ENCODE data around the gene PLEKHD1. TPM values are rescaled to one million over a fixed set of nuclear protein-coding genes. Genes with fewer than 3 reads are reported as not detected.

The PLEKHD1 gene
- total RNA-seq, 2 donors from 2014 or later: 0.05 to 0.10 TPM

DNA sequence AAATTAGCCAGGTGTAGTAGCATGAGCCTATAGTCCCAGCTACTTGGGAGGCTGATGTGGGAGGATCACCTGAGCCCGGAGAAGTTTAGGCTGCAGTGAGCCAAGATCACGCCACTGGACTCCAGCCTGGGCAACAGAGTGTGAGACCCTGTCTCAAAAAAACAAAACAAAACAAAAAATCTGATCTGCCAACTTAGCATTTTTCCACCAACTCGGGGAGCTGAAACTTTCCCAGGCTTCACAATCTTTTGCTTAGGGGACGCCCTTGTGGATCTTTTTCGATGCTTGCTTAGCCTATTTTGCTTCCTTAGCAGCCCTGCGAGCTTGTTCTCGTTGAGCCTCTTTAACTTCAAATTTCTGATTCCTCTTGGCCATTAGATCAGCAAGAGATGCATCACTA, 76.3 kb downstream of the PLEKHD1 start:
- intact Hi-C loops (cut with DNase I): no loop called here
- no peak overlapping the region for H3K27ac ChIP-seq
- no peaks in the 10 kb centered on the region for H3K9me3 ChIP-seq
- no peak overlapping the region for H3K4me3 ChIP-seq
- no peaks in the 10 kb centered on the region for H3K36me3 ChIP-seq
- H3K4me1 ChIP-seq: no peaks in the 10 kb centered on the region
- H3K27me3 ChIP-seq: peaks cover 3% of the 10 kb centered on the region
- H3K9ac ChIP-seq (ENCODE audit: low read depth in 2 of 2, low read length in 2 of 2): no peak overlapping the region
- no peak for TF ChIP-seq CTCF (IDR thresholded peaks at IDR 0.05)
- DNase-seq: no peak

DNA sequence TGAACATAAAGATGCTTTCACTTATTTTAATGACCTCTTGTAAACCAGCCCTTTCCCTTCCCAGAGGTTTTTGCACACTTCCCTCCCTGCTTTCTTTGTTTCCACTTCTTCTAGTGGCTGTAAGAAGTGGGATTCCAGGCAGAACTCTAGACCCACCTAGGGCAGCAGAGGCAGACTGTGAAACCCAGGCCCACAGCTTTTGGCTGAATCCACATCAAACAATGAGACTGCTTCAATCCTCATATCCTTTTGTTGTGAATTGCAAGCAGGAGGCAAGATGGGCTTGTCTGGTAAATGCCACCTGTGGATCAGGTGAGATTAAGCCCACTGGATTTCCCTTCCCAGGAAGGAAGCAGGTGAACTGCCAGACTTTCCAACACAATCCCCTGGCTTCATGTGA, 77.4 kb downstream of the PLEKHD1 start:
- H3K4me3 ChIP-seq: no peak overlapping the region
- peaks cover 5% of the 10 kb centered on the region for H3K27me3 ChIP-seq
- H3K9me3 ChIP-seq: no peaks in the 10 kb centered on the region
- no peak for DNase-seq
- TF ChIP-seq CTCF (IDR thresholded peaks at IDR 0.05): no peak
- intact Hi-C loops (cut with DNase I): no loop called here
- no peaks in the 10 kb centered on the region for H3K36me3 ChIP-seq
- no peak overlapping the region for H3K9ac ChIP-seq (ENCODE audit: low read depth in 2 of 2, low read length in 2 of 2)
- no peaks in the 10 kb centered on the region for H3K4me1 ChIP-seq
- H3K27ac ChIP-seq: no peak overlapping the region

DNA sequence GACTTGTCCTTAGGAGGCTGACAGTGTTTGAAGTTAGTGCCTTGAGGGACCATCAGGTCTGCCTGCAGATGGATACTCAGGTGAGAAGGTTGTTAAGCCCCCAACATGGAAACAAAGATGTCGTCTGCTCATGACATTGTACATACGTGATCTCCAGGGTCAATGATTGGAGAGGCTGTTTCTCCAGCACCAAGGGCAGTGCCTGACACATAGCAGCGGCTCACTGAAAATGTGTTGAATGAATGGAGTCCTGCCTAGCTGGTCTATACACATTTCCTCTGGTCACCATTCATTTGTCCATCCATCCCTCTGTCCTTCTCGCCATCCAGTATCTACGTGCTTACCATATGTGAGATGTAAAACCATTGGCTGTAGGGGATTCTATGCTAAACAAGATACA, 83.0 kb downstream of the PLEKHD1 start:
- no peak for TF ChIP-seq CTCF (IDR thresholded peaks at IDR 0.05)
- Histone ChIP-seq H3K9ac (ENCODE audit: low read depth in 2 of 2, low read length in 2 of 2) (no peak overlapping the region), H3K9me3 (no peaks in the 10 kb centered on the region), H3K4me3 (no peak overlapping the region), H3K36me3 (no peaks in the 10 kb centered on the region), H3K27ac (no peak overlapping the region), H3K27me3 (peaks cover 37% of the 10 kb centered on the region), H3K4me1 (peaks cover 7% of the 10 kb centered on the region)
- no peak for DNase-seq
- intact Hi-C loops (cut with DNase I): no loop called here

DNA sequence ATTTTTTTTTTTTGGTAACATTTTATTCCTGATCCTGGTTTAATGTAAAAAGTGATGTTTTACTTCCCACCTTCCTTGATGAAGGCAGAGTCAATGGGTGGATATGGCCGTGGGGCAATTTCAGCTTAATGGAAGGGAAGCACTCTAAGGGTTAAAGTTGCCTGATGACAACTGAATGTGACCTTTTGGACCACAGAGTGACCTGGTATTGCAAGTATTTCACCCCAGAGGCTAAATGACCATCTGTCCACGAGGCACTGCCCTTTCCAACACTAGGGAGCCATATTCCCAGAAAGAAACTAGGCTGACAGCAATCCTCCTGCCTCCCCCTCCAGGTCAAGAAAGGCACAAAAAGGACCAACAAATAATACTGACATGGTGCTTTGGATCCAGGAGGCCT, 85.3 kb downstream of the PLEKHD1 start:
- H3K9me3 ChIP-seq: no peaks in the 10 kb centered on the region
- H3K27ac ChIP-seq: no peak overlapping the region
- peaks cover 55% of the 10 kb centered on the region for H3K27me3 ChIP-seq
- no peak for DNase-seq
- no peak overlapping the region for H3K9ac ChIP-seq (ENCODE audit: low read depth in 2 of 2, low read length in 2 of 2)
- H3K4me1 ChIP-seq: peaks cover 7% of the 10 kb centered on the region
- intact Hi-C loops (cut with DNase I): no loop called here
- H3K36me3 ChIP-seq: no peaks in the 10 kb centered on the region
- no peak for TF ChIP-seq CTCF (IDR thresholded peaks at IDR 0.05)
- no peak overlapping the region for H3K4me3 ChIP-seq

DNA sequence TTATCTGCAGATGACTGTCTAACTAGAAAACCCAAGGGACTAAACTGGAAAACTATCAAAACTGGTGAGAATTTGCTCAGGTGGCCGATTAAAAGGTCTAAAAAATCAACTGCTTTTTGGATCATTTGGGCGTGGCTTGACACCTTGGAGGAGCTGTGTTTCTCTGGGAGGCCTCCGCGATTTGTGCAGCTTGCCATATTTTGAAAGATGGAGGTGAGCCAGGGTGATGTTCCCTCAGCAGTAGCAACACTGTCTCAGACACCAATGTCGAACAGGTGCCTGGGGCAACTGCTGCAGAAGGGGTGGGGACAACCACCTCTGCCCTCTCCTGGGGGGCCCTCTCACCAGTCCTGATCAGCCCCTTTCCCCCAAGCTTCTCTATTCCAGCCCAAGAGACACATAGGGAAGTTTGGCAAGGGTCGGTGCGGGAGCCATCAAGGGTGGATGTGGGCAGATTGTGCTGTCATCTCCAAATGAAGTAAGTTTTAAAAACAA, 86.4 kb downstream of the PLEKHD1 start:
- H3K9ac ChIP-seq (ENCODE audit: low read depth in 2 of 2, low read length in 2 of 2): no peak overlapping the region
- DNase-seq: no peak
- peaks cover 7% of the 10 kb centered on the region for H3K4me1 ChIP-seq
- H3K4me3 ChIP-seq: no peak overlapping the region
- no peaks in the 10 kb centered on the region for H3K9me3 ChIP-seq
- H3K27ac ChIP-seq: no peak overlapping the region
- TF ChIP-seq CTCF (IDR thresholded peaks at IDR 0.05): no peak
- H3K27me3 ChIP-seq: peaks cover 53% of the 10 kb centered on the region
- no peaks in the 10 kb centered on the region for H3K36me3 ChIP-seq
- intact Hi-C loops (cut with DNase I): no loop called here
